HG02588 (cell line): ENCODE measurements around the gene TGM1.

Source experiments
- ATAC-seq: cut with Tn5 transposase; IDR thresholded peaks from one replicate; pipeline ENCODE4 v1.9.1; 2021; ENCODE audit warnings: mild to moderate bottlenecking, moderate library complexity; ENCODE audit not compliant: unreplicated experiment

The TGM1 gene

DNA sequence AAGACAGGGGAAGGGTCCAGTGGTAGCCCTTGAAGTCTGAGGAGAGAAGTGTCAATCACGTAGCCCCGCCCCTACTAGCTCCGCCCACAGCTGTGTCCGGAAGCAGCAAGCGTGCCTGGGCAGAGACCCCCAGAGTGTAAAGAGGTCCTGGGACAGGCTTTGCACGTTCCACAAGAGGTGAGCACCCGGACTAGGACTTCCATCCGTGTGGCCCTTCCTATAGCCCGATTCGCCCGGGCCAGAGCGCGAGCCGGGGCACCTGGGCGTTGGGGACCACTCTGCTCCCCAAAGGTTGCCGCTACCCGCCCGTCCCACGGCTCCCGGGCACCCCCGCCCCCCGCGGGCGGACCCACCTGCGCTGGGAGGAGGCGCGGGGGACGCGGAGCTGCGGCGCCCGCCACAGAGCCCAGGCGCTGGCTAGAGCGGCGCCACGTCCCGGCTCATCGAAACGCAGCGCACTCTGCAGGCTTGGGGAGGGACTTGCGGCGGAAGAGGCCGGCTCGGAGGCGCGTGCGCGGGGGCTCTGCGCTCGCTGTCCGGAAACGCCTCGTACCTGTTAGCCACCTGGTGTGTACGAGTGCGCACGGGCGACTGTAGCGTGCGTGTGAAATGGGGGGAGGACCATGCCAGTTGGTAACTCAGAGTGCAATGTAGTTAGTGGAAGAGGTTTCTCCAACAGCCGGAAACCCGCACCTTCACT lies 8.3 kb upstream of the TGM1 start, which contains the start of gene RABGGTA:
TSS of gene RABGGTA (minus strand) at position 464 of the 700 bp plus-strand sequence. CDS start 482 bp downstream, outside the sequence.
- ATAC-seq = peak; percentile 88

DNA sequence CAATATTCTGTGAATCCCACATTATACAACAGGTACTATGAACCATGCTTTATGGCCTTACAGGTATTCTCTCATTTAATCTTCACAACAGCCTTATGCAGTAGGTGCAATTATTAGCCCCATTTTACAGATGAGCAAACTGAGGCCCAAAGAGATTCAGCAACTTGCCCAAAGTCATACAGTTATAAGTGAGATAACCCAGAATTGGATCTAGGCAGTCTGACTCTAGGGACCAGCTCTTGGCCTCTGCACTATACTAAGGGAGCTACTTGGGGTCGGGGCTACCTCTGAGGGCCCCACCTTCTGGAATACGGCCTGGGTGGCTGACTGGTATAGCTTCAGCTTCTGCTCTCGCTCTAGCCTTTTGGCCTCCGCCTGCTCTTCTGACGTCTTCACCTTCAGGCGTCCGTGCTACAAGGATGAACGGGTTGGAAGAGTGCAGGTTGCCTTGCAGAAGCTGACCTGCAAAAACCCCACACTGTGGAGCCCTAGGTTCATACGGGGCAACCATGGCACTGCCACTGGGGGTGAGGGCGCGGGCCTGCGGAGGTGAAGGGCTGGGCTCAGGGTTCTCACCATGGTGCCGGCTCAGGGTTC lies 7.7 kb upstream of the TGM1 start:
- no peak for ATAC-seq

DNA sequence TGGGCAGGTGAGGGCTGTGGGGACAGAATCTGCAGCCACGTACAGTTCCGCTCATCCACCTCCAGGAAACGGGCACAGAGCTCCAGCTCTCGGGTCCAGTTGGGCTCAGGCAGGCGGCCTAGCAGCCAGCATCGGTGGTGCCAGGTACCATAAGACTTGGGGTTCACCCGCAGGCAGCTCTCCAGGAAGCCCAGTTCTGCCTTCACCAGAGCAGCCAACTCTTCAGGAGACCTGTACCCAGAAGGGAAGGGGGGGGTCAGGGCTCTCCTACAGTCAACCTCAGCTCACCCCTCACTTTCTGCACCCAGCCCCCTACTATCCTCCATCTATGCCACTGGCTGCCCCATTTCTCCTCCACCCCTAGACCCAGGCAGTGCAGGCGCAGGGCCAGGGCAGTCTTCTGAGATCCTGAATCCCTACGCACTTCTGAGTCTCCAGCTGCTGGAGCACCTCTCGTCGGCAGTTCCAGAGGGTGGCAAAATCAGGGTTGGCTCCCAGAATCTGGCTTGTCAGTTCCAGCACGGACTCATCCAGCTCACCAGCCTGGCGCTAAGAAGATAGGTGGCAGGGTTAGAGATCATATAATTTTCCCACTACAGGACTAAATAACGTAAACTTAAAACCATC lies 7.0 kb upstream of the TGM1 start:
- no peak for ATAC-seq

DNA sequence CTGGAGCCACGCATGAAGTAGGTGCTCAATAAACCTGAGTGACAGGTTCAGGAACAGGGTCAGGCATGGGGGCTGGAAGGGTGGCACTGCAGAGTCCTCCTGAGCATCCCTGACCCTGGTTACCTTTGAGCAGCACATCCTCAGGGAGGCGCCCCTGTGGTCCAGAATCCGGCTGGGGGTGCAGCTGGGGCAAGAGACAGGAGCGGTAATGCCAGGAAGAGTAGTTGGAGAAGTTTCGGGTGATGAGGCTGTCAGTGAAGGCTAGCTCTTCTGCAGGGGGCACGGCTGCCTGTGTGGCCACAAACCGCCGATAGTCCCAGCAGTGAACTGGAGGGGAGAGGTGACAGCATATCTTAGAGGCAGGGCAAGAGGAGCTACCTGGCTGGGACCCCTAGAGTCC lies 6.4 kb upstream of the TGM1 start:
- ATAC-seq = no peak

DNA sequence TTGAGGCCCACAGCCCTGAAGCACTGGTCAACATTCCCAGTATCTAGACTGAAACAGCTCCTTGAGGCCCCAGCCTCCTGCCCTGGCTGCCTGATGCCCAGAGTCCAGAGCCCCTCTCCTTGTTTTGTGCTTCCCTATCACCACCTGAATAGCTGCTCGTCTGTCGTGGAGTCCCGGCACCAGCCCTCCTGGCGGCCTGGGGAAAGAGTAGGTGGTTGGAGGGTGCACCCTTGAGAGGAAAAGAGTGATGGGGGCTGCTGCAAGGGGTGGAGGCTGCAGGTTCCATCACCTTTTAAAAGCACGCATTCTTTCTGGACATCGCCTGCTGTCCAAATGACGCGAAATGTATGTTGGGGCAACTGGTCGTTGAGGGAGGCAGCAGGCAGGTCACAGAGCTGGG lies 5.2 kb upstream of the TGM1 start:
- no peak for ATAC-seq

DNA sequence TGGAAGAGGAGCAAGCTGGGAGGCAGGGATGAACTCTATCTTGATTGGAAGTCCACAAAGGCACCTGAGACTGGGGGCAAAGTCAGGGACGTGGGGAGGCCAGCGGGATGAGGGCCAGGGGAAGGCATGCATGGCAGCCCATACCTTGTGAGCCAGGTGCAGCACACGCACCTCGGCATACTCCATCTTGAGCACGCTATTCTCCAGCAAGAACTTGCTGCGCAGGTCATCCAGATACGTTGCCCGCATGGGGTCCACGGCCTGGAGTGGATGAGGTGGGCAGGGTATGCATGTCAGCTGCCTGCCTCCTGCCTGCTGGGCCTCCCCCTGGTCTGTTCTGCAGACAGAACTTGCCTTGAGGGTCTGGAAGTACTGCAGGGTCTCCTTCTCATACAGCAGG lies 4.5 kb upstream of the TGM1 start:
- no peak for ATAC-seq

DNA sequence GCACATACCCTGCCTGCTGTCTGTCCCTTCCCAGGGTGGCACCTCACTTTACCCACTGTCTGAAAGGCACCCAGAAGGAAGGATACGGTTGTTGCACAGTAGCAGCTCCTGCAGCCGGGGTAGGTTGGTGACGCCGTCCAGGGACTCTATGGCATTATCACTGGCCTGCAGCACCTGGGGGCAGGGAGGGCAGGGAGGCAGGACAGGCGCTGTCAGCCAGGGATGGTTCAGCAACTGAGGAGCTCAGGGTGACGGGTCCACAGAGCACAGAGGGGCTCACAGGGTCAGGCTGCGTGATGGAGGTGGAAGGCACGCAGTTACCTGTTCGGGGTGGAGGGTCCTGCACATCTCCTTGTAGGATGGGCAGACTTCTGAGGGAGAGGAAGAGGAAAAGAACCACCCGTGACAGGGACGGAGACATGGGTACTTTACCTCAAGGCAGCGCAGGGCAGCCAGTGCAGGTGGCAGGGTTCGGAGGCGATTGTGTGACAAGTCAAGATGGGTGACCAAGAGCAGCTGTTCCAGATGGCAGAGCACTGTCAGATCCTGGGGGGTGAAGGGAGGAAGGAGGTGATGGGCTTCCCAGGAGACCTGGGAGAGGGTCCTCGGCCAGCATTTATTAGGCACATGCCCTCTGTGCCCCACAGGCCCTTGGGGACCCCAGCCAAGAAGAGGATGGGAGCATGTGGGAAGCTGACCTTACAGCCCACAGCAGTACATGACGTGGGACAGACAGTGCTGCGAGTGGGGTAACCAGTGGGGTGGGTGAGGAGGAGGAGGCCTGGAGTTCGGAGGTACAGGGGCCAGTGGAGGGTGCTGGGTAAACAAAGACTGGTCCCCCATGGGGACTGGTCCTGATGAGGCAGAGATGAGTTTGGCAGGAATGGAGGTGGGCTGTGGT lies 3.6 kb upstream of the TGM1 start:
- ATAC-seq = no peak

DNA sequence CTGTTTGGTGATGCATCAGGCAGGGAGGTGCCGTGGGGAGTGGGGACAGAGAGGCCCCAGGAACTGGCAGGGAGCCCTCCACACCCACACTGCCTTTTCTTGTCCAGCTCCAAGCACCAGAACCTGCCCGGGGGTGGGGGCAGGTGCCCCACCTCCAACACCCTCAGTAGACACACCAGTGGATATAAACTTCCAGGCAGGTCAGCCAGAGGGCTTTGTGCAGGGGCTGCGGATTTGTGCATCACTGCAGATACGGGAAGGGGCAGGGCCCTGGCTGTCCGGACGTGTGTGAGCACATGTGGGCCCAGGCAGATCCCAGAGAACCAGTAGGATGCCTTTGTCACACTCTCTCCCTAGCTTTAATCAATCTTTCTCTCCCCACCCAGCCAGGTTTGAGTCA lies 1.3 kb upstream of the TGM1 start:
- no peak for ATAC-seq

DNA sequence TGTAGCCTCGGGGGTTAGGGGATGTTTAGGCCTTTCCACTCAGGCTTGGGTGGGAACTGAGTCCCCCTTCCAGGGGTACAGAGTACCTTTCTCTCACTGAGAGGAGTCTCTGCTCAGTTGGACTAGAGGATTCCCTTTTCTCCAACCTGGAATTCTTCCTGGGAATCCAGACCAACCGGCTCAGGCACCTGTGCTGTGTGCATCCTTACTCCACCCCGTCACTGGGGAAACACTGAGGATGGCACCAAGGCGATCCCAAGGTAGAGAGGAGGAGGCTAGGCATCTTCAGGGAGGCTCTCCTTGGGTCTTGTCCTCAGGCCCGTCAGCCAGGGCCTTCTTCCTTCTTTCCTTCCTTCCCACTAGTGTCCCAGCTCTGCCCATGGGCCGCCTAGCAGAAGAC lies 871 bp upstream of the TGM1 start:
- ATAC-seq = no peak

DNA sequence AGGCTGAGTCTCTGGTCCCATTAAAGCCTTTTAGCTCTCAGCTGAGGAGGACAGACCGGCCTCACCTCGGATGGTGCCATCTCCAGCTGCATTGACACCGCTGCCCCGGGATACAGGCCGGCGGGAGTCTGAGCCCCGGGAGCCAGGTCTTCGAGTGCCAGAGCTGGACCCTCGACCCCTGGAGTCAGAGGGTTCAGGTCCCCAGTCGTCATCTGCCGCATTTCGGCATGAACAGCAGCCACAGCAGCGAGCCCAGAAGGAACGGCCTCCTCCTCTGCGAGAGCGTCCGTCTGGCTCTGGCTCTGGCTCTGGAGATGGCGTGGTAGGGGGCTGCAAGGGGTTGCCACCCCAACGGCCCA lies 1.0 kb downstream of the TGM1 start:
- ATAC-seq = no peak

DNA sequence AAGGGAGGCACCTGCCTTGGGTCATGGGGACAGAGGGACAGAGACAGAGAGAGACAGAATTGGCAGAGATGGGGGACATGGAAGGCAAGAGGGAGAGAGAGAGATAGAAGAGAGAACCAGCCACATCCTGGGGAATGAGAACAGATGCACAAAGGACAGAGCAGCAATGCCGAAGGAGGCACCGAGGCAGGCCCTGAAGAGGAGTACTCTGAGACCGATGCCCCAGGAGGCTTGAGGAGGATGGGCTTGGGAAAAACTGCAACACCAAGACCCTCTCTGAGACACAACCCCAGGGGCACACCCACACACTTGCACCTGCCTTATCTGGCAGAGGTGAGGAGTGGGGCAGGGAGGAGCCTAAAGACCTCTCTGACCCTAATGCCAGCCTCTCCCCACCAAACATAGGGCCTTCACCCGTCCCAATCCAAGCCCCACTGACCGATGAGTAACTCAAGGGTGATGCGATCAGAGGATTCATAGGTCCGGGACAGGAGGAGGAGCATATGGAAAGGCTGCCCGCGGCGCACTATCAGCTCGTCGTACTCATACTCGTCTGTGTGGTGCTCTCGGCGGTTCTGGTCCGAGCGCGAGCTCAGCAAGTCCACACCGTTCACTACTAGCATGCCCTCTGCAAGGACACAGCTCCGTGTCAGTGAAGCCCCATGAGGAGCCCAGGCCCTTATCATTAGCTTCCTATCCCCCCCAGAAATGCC lies 1.6 kb downstream of the TGM1 start:
- no peak for ATAC-seq

DNA sequence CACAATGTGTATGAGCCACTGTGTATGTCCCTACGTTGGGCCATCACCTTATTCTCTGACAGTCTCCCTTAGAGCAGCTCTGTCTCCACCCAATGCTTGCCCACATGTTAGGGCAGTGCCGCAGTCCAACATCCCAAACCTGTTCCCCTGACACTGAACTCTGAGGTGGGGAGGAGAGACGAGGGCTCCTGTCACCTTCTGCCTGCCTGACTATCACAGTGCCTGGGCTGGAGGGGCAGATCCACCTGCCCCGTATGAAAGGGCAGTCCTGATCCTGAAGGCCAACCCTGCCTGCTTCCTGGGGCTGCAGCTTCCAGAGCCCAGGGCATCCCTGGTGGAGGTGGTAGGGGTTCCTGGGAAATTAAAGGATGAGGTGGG lies 2.2 kb downstream of the TGM1 start:
- ATAC-seq = no peak

DNA sequence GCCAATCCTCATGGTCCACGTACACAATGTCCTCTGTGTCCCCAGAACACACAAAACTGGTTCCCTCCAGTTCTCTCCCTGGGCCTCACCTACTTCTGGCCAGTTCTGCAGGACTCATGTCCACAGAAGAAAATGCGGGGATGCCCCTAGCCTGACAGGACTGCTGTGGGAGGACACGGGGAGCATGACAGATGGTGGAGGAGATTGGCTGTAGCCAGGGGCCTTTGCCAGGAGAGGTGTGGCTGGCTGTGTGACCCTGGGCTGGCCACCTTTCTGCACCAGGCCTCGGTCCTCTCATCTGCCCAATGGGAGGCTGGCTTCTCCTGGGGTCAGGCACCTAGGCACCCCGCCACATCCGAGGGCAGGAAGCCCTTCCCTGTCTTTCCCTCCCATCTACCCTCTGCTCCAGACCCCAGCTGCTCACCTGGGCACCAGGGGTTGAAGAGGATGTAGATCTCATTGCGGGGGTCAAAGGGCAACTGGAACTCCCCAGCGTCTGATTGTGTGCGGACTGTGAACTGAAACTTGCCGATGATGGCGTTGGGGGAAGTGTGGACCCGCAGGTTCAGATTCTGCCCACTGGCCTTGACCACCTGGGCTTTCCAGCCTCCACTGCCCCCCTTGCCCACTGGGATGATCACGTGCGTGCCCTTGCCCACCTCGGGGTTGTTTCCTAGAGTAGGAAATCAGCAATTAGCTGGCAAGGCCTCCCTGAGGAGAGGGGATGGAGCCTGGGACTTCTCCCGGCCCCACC lies 2.8 kb downstream of the TGM1 start:
- ATAC-seq = no peak

DNA sequence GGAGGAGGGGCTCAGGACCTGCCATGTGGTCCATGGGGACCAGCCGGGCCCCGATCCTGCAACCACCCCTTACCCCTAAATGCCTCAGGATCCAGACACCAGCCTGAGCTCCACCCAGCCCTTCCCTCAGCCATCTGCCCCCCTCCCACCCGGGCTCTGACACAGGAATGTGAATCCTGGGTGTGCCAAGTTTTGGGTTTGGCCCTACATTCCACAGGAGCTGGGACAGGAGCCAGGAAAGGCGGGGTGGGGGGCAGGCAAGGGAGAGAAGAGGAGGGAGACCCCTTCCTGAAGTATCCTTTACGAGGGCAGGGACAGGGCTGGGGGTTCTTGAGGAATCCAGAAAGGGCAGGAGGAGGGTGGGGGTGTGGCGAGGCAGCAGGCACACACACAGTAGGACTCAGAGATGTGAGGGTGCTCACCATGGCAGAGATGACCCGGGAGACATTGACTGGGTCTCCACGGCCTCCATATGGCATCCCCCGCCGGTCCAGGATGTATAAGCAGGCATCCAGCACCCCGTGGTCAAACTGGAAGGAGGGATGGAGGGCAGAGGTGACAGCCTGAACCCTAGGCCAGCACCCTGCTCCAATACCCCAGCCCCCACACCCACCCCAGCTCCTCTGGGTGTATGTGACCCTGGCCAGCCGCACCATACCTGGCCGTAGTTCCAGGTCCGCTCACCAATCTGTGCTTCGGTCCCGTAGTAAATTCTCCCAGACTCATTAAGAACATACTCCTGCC lies 3.5 kb downstream of the TGM1 start:
- ATAC-seq = no peak

DNA sequence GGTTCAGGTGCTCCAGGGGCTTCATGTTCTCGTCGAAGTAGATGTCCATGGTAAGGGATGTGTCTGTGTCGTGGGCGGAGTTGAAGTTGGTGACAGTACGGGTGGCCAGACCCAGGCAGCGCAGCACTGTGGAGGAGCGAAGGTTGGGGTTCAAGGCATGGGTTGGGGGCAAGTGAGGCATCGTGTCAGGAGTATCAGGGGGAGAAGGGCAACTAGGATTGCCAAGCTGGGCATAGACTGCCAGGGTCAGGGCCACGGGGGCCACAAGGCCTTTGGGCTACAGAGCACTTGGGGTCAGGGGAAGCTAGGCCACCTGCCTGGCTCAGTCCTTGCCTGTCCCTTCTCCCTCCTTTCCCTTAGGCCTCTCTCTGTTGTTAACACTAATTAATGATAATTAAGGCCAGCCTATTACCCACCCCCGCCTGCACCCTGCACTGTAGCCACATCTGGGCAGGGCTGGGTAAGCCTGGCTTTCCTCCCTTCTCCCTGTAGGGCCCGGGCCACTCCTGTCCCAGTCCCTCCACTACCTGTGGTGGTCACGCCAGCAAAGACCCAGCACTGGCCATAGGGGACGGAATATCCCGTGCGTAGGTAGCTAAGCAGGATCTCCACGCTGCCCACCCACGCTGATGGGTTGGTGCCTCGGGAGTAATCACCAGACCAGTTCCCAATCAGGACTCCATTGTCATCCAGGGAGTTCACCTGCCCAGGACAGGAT lies 4.3 kb downstream of the TGM1 start:
- ATAC-seq = no peak

DNA sequence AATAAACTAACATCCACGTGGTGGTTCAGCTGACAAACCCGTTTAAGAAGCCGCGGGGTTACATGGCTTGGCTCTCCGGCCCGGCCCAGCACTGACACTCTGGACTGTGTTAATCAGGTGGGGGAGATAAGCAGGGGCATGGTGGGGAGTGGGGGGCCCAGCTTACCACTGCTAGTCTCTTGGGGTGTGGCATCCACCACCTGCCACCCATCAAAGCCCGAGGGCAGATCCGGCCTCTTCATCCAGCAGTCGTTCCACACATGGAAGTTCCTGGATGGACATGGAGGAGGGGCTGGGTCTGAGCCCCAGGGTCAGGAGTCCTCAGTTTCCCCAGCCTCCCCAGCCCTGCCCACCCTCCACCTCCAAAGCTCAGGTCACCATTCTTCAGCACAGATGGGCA lies 4.9 kb downstream of the TGM1 start:
- ATAC-seq = no peak

DNA sequence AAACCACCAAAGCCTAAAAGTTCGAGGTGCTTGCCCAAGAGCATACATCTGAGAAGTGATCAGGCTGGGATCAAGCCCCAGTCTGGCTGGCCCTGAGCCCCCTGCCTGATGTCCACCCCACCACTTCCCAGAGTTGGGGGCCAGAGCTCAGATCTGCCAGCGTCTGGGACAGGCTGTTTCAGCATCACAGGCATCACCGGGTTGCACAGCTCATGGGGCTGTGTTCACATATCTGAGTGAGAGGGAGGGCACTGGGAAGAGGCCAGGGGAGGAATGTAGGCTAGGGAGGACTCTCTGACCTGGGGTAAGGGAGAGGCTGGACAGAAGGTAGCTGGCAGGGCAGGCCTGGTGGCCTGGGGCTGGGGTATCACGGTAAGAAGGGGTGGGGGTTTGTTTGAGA lies 6.0 kb downstream of the TGM1 start:
- ATAC-seq = no peak

DNA sequence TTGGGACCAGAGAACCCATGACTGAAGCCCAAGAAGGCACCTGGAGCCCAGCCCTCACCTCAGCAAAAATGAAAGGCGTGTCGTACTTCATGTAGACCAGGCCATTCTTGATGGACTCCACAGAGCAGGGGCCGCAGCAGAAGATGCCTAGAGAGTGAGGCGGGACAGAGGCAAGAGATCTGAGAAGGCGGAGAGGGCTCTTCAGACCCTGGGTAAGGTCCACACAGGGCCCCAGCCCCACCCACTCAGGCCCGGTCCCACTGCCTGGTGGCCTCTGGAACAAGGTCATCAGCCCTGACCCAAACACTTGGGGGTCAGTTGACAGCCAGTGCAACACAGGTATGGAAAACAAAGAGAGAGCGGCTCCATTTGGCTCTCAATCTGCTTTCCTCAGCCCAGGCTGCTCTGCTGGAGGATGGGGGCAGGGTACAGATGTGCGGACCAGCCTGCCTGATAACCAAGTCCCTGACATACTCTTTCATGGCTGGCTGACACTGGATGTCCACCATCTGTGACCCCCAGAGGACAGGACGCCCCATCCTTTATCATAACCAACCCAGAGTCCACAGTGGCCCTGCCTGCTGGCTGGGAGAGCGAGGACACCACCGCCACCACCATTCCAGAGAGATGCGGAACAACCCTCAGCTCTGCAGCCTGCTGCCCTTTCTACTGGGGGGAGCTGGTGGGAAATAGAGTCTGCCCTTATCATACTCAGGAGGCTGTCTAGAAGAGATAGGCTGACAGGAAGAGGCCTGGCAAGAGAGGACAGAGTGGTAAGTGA lies 6.9 kb downstream of the TGM1 start:
- ATAC-seq = no peak
